Measurements from ENCODE around the gene YIF1A. TPM values are rescaled to one million over a fixed set of nuclear protein-coding genes. Genes with fewer than 3 reads are reported as not detected.

YIF1A gene
- polyA plus RNA-seq, 3 donors, result 50.0 to 81.1 (median 63.8) TPM

- H3K4me2 ChIP-seq (replicated peaks; ENCODE audit: extremely low read depth, low read length, poor library complexity, severe bottlenecking), result no peak overlapping the region
- TF ChIP-seq CTCF (IDR thresholded peaks at IDR 0.05), result no peak
- H3K27me3 Mint-ChIP-seq (ENCODE audit: low read depth in 3 of 3), result peaks cover 0 to 2% (median 0%) of the 10 kb centered on the region in 3 donors
- 90% methylated on average over 3 of the region's 3 CpGs for WGBS (ENCODE audit: insufficient coverage)
- H2AFZ ChIP-seq (ENCODE audit: insufficient read depth, low read depth, low read length, poor library complexity, severe bottlenecking), result no peak overlapping the region
- no peak overlapping the region for H3K4me3 Mint-ChIP-seq
- H3K4me1 ChIP-seq (ENCODE audit: control insufficient read depth in 1 of 2, insufficient read depth in 2 of 2, low read length in 2 of 2), result no peaks in the 10 kb centered on the region
- H3K9ac ChIP-seq (ENCODE audit: insufficient read depth, low read length, poor library complexity, severe bottlenecking), result no peak overlapping the region
- H3K4me3 ChIP-seq (replicated peaks in 1 of 3; ENCODE audit: low read depth in 2 of 3, low read length in 3 of 3), result no peak overlapping the region
- no peak for DNase-seq
- H3K9me3 ChIP-seq (replicated peaks in 1 of 2; ENCODE audit: control insufficient read depth in 1 of 2, insufficient read depth in 1 of 2, low read length in 2 of 2), result no peaks in the 10 kb centered on the region
- peak overlapping the region in 1 of 7 donors; percentile 32 for H3K27ac Mint-ChIP-seq
- H3K9me3 Mint-ChIP-seq, result no peaks in the 10 kb centered on the region
- no peaks in the 10 kb centered on the region for H3K4me1 Mint-ChIP-seq
- intact Hi-C loops (cut with micrococcal nuclease), result no loop called here
- H3K27ac ChIP-seq (ENCODE audit: low read depth in 1 of 2, low read length in 2 of 2), result no peak overlapping the region
- no peaks in the 10 kb centered on the region for H3K79me2 ChIP-seq (ENCODE audit: insufficient read depth, low read length)
- H3K36me3 ChIP-seq (replicated peaks in 1 of 2; ENCODE audit: control insufficient read depth in 1 of 2, insufficient read depth in 2 of 2, low read length in 2 of 2), result peaks cover 68 to 94% of the 10 kb centered on the region in 2 donors
- peaks cover 78 to 84% of the 10 kb centered on the region in 2 donors for H3K36me3 Mint-ChIP-seq
- no peaks in the 10 kb centered on the region for H4K20me1 ChIP-seq (ENCODE audit: insufficient read depth, low read length)
- H3K27me3 ChIP-seq (ENCODE audit: control insufficient read depth in 2 of 2, insufficient read depth in 2 of 2, low read length in 2 of 2), result no peaks in the 10 kb centered on the region
Observed at GRCh38 chr11:66239511-66239910, 49.4 kb downstream of the YIF1A start.

- Mint-ChIP-seq H3K27ac (peak overlapping the region in 1 of 7 donors; percentile 50), H3K4me3 (no peak overlapping the region)
Observed at GRCh38 chr11:66238786-66239413, 50.0 kb downstream of the YIF1A start.

More at GRCh38 chr11:66238786-66239413, 50.0 kb downstream of the YIF1A start:
- H3K27me3 Mint-ChIP-seq (ENCODE audit: low read depth in 3 of 3), result peaks cover 0 to 2% (median 0%) of the 10 kb centered on the region in 3 donors
- H3K9me3 Mint-ChIP-seq, result no peaks in the 10 kb centered on the region
- WGBS (ENCODE audit: insufficient coverage), result 93% methylated on average over 14 of the region's 17 CpGs
- Histone ChIP-seq H3K4me2 (replicated peaks; ENCODE audit: extremely low read depth, low read length, poor library complexity, severe bottlenecking) (no peak overlapping the region), H3K4me3 (replicated peaks in 1 of 3; ENCODE audit: low read depth in 2 of 3, low read length in 3 of 3) (no peak overlapping the region), H3K79me2 (ENCODE audit: insufficient read depth, low read length) (no peaks in the 10 kb centered on the region), H3K27me3 (ENCODE audit: control insufficient read depth in 2 of 2, insufficient read depth in 2 of 2, low read length in 2 of 2) (no peaks in the 10 kb centered on the region), H3K27ac (ENCODE audit: low read depth in 1 of 2, low read length in 2 of 2) (no peak overlapping the region), H3K9ac (ENCODE audit: insufficient read depth, low read length, poor library complexity, severe bottlenecking) (no peak overlapping the region), H2AFZ (ENCODE audit: insufficient read depth, low read depth, low read length, poor library complexity, severe bottlenecking) (no peak overlapping the region), H3K36me3 (replicated peaks in 1 of 2; ENCODE audit: control insufficient read depth in 1 of 2, insufficient read depth in 2 of 2, low read length in 2 of 2) (peaks cover 73 to 94% of the 10 kb centered on the region in 2 donors), H4K20me1 (ENCODE audit: insufficient read depth, low read length) (no peaks in the 10 kb centered on the region), H3K9me3 (replicated peaks in 1 of 2; ENCODE audit: control insufficient read depth in 1 of 2, insufficient read depth in 1 of 2, low read length in 2 of 2) (no peaks in the 10 kb centered on the region), H3K4me1 (ENCODE audit: control insufficient read depth in 1 of 2, insufficient read depth in 2 of 2, low read length in 2 of 2) (no peaks in the 10 kb centered on the region)
- intact Hi-C loops (cut with micrococcal nuclease), result no loop called here
- no peaks in the 10 kb centered on the region for H3K4me1 Mint-ChIP-seq
- H3K36me3 Mint-ChIP-seq, result peaks cover 78 to 83% of the 10 kb centered on the region in 2 donors
- no peak for TF ChIP-seq CTCF (IDR thresholded peaks at IDR 0.05)
- DNase-seq, result no peak
